ENCODE measurements around the gene ARCN1.

DNA sequence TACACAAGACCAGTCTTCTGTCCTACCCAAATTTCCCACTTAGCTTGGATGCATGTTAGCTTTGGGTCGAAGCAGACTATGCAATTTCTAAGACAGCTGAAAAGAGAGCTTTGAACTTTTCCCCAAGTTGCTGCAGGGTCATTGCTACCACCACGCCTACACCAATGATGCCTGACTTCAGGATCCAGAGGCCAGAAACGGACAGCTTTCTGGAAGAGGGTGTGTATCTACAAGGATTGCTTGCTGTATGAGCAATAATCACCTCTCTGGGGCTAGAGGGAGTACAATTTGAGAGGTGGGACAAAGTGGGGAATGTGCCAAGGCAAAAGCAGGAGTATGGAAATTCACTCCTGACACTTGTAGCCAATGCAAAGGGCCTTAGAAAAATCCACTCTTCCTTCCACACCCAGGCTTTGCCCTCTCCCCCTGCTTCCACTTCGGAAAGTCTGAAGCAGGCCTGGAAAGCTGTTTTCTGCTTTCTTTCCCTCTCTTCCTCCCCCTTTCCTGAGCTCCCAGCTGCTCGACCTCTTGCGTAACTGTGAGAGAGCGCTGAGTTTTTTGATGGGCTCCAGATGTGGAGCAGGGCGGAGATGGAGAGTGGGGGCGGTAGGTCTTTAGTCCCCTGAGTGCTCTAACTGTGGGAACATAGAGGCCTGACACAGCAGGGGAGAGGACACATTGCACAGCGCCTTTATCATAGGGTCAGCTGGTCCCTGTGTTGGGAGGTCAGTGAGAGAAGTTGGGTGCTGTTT, 33.1 kb downstream of the ARCN1 start:
- TF ChIP-seq, protein P1, sequence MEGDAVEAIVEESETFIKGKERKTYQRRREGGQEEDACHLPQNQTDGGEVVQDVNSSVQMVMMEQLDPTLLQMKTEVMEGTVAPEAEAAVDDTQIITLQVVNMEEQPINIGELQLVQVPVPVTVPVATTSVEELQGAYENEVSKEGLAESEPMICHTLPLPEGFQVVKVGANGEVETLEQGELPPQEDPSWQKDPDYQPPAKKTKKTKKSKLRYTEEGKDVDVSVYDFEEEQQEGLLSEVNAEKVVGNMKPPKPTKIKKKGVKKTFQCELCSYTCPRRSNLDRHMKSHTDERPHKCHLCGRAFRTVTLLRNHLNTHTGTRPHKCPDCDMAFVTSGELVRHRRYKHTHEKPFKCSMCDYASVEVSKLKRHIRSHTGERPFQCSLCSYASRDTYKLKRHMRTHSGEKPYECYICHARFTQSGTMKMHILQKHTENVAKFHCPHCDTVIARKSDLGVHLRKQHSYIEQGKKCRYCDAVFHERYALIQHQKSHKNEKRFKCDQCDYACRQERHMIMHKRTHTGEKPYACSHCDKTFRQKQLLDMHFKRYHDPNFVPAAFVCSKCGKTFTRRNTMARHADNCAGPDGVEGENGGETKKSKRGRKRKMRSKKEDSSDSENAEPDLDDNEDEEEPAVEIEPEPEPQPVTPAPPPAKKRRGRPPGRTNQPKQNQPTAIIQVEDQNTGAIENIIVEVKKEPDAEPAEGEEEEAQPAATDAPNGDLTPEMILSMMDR (IDR thresholded peaks at IDR 0.05; ENCODE audit: insufficient read depth, low read length): no peak
- TF ChIP-seq POLR2AphosphoS5 (IDR thresholded peaks at IDR 0.05; ENCODE audit: low read depth): no peak
- no peak for TF ChIP-seq SPI1 (IDR thresholded peaks at IDR 0.05; ENCODE audit: borderline replicate concordance, low read depth)

Measured in HL-60 (cell line).